COLO668 (cell line): ENCODE results near the gene AQP10.
"Not testable (repeated sequence)": the region's sequence is repeated elsewhere in the genome, so short reads cannot be mapped to it uniquely, and the experiment has no call there.

Source experiments
- DNase-seq: peaks from one replicate; lab custom pipeline; 2025; ENCODE audit not compliant: unreplicated experiment; lab: John Stamatoyannopoulos, UW

The AQP10 gene

GRCh38 chr1:154323493-154323892 lies 2.6 kb downstream of the AQP10 start:
- no peak for DNase-seq

GRCh38 chr1:154324241-154324640 lies 3.3 kb downstream of the AQP10 start:
- DNase-seq, result no peak

GRCh38 chr1:154324669-154325582 lies 4.0 kb downstream of the AQP10 start, which contains the start of gene ATP8B2:
ATP8B2 (plus strand) TSS chr1:154325525; CDS start chr1:154328142, 2,617 bp downstream.
- peak; percentile 70 for DNase-seq

GRCh38 chr1:154325583-154326545 lies 5.0 kb downstream of the AQP10 start:
- peak; percentile 16 for DNase-seq

- no peak for DNase-seq
Measured at GRCh38 chr1:154326546-154327465, 5.9 kb downstream of the AQP10 start.

GRCh38 chr1:154327466-154328317 lies 6.8 kb downstream of the AQP10 start:
- DNase-seq, result peak; percentile 41

- peak; percentile 79 for DNase-seq
Measured at GRCh38 chr1:154328318-154329151, 7.6 kb downstream of the AQP10 start.

GRCh38 chr1:154329152-154329521 lies 8.2 kb downstream of the AQP10 start:
- DNase-seq, result no peak

- no peak for DNase-seq
Measured at GRCh38 chr1:154329551-154330131, 8.7 kb downstream of the AQP10 start.

GRCh38 chr1:154330669-154331068 lies 9.8 kb downstream of the AQP10 start:
- no peak for DNase-seq

GRCh38 chr1:154334079-154335024 lies 13.5 kb downstream of the AQP10 start:
- DNase-seq, result no peak

GRCh38 chr1:154335025-154335714 lies 14.3 kb downstream of the AQP10 start:
- peak; percentile 90 for DNase-seq

- DNase-seq, result no peak
Measured at GRCh38 chr1:154337253-154337894, 16.5 kb downstream of the AQP10 start.

GRCh38 chr1:154338875-154339274 lies 18.0 kb downstream of the AQP10 start:
- DNase-seq, result no peak

GRCh38 chr1:154341366-154341765 lies 20.5 kb downstream of the AQP10 start:
- DNase-seq, result not testable (repeated sequence)

GRCh38 chr1:154342132-154342531 lies 21.2 kb downstream of the AQP10 start:
- DNase-seq, result no peak
